ENCODE results near the gene CRTAC1.

GRCh38 chr10:97891497-97892167, 138.8 kb downstream of the CRTAC1 start:
- TF ChIP-seq CTCF (IDR thresholded peaks at IDR 0.05) (no peak), ZFX (IDR thresholded peaks at IDR 0.05; ENCODE audit: borderline replicate concordance) (no peak)

Measured in 22Rv1 (cell line).